NCI-H2227 (cell line): ENCODE data around the gene ILK.

Source experiments
- DNase-seq: peaks from one replicate; lab custom pipeline; 2025; ENCODE audit not compliant: unreplicated experiment; lab: John Stamatoyannopoulos, UW

The ILK gene

DNA sequence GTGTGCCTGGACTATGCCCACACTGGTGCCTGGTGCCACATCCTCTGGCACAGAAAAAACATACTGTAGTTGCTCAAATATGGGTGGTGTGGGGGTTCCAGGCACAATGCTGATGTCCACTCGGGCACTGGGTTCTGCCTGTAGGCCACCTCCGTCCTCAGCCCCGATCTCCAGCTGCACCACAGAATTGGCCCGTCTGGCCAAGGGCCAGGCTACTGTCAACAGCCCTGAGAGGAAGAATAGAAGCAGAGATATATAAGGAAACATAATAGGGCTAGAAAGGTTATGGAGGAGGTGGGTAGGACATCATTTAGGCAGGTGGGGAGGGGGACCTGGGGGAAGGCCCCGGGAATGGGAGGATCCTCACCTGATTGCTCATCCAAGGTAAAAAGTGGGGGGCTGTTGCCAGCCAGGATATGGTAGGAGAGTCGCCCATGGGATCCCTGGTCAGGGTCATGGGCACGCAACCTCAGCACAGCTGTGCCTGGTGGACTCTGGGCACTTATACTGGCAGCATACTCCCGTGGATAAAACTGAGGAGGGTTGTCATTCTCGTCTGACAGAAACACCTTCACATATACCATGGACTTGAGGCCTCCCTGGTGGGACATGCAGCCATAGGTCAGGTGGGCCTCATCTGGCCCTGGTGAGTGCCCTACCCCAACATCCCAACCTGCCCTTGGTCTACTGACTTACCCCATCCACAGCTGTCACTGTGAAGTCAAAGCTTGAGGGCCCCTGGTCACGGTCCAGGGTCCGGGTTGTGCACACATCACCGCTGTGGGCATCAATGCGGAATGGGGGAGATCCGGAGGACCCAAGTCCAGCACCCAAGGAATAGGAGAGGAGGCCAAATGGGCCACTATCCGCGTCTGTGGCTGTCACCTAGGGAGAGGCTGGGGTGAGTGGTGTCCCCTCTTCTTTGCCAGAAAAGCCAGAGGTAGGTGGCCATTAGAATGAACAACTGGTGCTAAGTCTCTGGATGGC lies 30.1 kb downstream of the ILK start:
- no peak for DNase-seq

DNA sequence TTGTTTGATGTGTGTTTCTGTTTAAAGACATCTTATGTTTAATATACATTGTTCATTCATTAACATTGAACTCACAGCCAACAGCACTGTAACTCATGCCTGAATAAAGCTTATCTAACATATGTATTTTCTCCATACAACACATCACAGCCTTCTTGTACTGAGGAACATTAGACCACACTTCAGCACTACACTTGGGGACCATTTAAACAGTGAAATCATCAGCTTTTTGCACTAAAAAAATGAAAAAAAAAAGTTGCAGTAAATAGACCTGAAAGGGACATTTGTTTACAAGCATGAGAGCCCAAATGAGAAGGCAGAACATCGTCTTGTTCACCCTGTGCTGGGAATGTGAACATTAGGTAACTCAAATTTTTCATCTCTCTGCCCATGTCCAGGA lies 31.0 kb downstream of the ILK start:
- no peak for DNase-seq

DNA sequence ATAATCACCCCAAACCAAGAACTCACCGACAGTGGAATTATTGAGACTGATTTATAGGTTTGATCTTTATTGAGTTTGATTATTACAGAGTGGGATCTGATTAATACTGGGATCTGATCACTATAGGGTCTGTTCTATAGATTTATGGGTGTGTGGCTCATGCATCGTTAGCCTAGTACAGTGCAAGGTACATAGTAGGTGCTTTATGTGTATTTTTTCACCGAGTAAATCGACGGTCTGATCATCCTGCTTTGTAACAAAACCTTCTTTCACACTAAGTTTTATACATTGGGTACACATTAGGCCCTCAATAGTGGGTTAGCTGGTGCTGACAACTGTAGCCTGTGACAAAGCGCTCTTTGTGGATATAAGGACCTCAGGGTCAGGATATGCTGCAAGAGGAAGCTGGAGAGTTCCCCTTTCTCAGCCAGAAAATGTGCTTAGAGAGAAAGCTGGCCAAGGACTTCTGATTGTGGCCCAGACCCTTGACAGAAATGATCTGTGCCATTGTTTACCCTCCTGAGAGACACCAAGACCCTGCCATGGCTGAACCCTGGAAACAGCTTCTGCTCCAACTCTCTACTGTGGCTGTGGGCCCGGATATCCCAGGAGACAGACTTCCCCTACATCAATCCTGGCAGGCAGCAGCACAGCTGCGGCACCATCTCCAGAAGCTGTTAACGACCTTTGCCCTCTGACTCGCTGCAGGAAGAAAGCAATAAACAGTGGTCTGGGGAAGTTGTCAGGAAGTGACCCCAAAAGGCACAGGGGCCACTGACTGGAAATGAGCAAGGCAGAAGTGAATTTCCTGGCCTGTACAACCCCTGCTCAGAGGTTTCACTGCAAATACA lies 31.7 kb downstream of the ILK start:
- DNase-seq: no peak

DNA sequence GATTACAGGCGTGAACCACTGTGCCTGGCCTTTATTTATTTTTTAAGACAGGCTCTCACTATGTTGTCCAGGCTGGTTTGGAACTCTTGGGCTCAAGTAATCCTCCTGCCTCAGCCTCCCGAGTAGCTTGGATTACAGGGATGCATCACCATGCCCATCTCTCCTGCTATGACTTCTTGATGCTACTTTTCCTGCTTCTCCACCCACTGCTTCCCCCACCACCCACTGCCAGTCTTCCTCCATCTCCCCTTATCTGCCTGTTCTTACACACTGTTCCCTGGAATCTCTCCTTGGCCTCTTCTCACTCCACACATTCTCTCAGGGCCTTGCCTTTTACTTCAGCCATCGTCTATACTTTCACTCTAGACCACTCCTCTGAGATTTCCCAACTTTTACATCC lies 32.9 kb downstream of the ILK start:
- no peak for DNase-seq

DNA sequence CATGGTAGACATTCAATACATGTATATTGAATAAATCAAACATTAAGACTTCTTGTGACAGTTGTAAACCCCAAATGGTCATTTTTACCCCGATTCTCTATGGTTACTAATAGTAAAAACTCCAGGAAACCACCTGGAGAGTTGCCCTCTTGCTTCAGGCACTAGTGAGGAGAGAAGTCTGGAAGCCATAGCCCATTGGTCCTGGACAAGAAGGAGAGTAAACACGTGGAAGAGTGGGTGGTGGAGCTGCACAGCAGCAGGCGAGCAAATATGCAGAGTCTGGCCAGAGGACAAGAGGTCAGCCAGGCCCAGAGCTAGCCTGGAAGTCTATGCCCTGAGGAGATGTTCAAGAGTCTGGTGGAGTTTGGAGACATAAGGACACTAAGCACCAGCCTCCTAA lies 34.3 kb downstream of the ILK start:
- DNase-seq: no peak

DNA sequence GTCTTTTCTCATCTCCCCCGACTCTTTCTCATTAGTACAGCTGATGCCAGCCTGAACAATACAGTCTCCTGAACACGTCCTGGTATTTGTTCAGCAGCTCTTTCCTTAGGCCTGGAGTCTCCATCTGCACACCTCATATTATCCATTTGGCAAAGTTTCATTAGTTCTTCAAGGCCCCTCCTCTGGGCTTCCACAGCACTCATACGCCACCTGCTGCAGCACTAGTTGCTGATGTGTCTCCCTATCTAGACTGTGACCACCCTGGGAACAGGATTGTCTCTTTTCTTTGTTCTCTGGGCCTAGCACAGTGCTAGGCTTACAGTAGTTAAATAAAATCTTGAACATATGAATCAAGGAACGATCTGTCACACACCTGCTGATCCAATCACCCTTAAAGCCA lies 34.9 kb downstream of the ILK start:
- DNase-seq: no peak

DNA sequence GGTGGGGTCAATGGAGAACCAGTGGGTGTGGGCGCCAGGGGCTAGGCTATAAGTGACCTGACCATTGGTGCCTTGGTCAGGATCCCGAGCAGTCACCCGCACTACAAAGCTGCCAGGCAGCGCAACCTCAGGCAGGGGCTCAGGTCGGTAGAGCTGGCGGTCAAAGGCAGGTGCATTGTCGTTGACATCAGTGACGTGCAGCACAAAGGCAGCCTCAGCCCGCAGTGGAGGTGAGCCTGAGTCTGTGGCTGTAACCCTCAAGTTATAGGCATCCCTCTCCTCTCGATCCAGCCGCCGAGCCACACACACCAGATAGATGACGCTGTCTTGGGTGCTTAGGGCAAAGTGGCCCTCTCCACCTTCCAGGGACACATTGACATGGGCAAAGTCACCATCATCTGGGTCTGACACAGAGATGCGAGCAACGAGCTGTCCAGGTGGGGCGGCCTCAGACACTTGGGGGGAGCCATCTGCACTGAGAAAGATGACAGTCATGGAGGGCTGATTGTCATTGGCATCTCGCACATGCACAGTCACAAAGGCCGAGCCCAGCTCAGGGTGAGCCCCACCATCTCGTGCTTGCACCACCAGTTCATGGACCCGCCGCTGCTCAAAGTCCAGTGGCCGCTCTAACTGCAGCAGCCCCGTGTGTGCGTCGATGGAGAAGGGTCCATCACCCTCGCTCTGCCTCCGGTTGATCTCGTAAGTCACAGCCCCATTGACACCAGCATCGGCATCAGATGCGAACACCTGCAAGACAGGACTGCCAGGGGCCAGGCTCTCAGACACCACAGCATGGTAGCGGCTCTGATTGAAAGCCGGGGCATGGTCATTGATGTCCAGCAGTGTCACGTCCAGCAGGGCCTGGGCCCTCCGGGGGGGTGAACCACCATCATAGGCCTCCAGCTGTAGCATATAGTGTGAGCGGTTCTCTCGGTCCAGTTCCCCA lies 36.7 kb downstream of the ILK start:
- no peak for DNase-seq

DNA sequence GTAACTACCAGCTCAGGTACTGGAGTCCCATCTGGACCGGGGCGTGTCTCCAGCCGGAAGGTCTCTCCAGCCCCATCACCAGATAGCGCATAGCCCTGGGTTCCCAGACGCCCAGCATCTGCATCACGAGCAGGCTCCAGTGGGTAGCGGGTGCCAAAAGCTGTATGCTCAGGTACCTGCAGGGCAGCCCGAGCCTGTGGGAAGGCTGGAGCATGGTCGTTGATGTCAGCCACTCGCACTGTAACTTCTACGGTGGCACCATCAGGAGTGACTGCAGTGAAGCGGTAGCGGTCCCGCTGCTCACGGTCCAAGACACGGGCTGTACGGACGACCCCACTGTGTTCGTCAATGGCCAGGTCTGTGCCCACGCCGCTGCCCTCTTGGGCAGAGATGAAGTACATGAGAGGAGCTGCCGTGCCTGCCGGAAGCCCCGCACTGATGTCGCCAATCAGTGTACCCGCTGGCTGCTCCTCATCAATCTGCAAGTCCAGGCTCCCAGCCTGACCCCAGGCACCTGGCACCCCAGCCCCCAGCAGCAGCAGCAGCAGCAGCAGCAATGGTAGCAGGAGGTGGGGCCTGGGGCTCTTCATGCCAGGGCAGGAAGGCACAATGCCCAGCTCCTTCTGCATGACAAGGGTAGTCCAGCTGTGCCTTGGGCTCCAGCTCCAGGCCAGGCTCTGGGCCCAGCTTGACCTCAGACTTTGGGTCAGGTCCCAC lies 37.6 kb downstream of the ILK start:
- DNase-seq: no peak

DNA sequence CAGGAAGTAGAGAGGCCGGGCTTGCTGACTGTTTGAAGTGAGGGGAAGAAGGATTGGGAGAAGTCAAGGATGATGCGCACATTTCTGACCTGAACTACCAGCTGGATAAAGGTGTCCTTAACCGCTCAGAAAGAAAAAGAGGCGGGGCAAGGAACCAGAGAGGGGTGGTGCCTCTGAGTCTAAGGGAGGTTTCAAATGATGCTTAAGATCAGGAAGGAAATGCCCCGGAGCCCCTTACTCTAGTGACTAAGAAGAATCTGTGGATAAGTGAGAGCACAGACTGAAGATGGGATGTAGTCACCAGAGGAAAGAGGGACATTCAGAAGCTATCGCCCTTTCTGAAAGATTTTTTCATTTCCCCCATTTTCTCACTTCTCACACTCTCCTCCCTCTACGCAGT lies 39.4 kb downstream of the ILK start:
- no peak for DNase-seq

DNA sequence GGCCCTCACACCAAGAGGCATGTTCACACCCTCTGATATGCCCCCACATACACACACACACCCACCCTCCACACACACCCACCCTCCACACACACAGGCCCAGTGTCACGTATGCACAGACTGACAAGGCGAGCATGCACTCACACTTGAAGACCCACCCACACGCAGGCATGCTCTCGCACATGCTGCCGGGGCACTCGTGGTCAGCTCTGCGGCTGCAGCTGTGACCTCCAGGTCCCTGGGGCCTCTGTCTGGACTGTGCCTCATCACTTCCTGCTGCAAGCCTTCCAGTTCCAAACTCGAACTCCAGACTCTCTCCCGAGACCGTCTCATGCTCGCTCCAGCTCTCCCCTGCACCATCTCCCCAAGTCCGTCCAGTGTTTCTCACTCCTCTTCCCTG lies 42.5 kb downstream of the ILK start:
- no peak for DNase-seq

DNA sequence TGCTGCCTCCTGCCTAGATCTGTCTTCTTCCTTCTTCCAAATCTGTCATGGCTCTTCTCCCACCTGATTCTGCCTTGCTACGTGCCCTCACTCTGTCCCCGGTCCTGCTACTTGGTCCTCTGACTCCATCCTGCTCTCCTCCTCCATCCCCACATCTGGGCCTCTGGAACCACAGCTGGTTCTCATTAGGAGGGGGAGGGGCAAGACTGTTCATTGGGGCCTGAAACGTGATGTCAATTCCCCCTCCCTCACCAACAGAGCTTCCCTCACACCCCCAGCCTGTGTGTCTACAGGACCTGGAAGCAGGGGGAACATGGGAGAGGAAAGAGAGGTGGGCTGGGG lies 43.0 kb downstream of the ILK start:
- no peak for DNase-seq

DNA sequence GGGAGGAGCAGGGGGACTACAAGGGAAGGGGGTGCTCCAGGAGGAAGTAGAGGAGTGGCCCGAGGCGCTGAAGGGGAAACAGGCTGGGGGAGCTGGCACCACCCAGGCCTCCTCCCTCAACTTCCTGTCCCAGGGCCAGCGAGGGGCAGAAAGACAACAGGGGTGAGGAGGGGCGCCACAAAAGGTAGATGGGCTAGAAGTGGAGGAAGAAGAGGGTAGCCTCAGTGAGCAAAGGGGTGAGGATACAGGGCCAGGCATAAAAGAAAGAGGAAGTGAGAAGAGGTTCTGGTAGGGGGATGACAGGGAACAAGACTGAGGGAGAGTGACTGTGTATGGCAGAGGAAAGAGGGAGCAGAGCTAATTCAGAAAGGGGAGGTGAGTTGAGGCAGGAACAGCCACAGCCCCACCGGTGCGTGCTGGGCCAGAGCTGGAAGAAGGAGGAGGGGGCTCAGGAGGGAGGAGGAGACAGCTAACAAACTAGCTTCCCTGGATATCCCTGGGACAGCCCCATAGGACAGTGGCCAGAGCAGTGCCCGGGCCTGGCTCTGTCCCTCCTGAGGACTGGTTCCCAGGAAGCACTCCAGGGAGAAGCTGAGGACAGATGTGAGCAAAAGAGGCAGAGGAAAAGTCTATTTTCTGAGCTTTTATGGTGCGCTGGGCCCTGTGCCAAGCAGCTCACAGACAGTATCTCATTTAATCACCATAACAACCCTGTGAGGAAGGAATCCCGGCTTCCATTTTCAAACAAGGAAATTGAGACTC lies 43.5 kb downstream of the ILK start:
- no peak for DNase-seq

DNA sequence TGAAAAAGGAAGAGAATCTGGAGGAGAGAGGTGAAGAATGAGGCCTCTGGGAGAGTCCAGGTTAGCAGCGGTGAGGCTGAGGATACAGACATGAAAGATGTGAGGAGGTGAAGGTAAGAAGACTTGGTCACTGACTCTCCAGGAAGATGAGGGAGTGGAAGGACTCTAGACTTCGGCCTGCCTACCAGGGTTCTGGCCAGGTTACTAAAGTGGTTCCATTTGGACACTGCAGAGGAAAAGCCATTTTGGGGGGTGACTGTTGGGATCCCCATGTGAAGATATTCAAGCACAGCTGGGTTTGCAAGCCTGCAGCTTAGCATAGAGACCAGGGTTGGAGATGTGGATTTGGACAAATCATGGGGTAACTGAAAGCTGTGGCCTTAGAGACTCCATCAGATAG lies 44.3 kb downstream of the ILK start:
- no peak for DNase-seq

DNA sequence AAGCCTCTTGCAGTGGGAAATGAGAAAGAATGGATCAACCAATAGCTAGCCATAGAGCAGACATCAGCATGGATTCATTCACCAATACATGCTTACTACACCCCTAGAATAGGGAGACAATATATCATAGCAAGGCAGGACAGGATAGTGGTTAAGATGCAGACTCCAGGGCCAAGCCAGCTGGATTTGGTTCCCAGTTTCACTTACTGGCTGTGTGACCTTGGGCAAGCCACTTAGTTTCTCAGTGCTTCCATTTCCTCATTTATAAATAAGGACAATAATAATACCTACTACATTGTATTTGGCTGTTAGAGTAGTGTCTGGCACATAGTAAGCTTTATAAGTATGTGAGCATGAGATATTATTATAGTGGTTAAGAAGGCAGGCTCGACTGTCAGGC lies 44.9 kb downstream of the ILK start:
- DNase-seq: no peak

DNA sequence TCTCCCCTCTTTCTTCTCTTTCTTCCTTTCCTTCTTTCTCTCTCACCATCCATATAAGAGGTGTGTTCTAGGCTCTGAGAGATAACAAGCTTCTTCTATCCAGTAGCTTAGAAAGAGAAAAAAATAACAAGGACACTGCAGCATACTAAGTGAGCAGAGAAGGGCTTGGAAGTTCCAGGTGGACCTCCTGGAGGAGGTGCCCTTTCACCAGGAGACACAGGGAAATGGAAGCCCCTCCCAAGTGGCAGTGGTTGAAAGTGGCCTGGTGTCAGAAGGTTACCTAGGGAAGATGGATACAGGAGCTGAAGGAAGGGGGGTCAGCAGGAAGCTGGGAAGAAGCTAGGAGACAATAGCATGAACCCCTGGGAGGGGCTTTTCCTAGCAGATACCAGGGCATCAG lies 46.5 kb downstream of the ILK start:
- DNase-seq: no peak

DNA sequence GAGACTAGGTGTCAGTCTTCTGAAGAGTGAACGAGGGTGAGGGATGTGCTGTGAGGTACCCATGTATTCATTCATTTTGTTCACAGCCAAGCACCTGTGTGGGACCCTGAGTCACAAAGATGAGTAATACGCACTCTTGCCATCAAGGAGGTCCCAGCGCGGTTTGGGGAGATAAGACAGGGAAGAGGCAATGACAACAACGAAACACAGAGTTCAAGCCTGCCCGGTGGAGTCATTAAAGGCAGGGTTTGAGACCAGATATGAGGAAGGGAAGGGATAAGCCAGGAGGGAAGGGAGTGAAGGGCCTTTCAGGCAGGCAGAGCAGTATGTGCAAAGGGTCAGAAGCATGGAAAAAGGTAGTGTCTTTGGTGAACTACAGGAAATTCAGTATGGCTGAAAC lies 47.4 kb downstream of the ILK start:
- no peak for DNase-seq

DNA sequence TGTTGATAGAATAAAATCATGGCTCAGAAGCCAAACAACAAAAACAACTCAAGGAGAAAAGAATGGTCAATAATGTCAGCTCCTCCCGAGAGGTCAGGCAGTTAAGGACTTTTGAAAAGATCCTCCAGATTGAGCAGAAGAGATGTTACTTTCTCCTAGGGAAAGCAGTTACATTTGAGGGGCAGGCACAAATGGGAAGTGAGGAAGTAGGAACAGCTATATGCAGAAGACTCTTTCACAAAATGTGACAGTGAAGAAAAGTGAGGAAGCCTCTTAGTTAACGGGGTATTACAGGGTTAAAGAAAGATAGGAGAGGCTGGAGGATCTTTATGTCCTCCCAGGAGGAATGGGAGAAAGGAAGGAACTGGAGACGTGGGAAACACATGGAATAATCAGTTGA lies 48.6 kb downstream of the ILK start:
- no peak for DNase-seq

DNA sequence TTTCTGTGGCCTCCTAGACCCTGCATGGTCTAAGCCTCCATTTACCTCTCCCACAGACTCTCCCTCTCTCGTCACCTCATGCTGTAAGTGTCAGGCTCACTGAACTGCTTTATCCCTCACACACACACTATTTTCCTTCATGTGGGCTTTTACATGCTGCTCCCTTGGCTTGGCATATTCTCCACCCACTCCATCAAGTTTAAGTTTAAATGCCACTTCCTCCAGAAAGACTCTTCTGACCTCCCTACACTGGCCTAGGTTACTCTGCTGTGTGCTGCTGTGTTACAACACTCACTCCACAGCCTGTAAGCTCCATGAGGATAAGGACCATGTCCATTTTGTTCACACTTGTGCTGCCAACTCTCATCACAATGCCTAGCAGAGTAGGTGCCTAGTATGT lies 49.5 kb downstream of the ILK start:
- no peak for DNase-seq

DNA sequence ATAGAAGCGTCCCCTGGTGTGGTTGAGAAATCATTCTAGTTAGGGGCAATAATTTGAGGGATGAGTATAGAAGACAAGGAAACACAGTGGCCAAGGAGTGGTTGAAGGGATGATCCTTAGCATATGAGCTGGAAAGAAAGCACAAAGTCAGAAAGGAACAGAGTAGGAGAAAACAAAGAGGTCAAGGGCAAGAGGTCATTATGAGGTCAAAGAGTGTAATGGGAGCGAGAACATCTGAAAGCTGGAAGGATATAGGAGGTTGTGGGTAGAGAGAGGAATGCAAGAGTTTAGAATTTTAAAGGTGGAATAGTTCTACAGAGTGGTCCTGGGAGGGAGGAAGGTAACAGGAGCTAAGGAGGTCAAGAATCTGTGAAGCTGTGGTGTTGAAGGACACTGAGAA lies 50.1 kb downstream of the ILK start:
- no peak for DNase-seq
